NOMO-1 (cell line): ENCODE data around the gene RBM17.
"Not testable (repeated sequence)": the region's sequence is repeated elsewhere in the genome, so short reads cannot be mapped to it uniquely, and the experiment has no call there.

ENCODE experiments used
- DNase-seq, 2 experiments: peaks; one replicate each; lab custom pipeline; 2025; ENCODE audit not compliant: unreplicated experiment in 2 of 2; lab: John Stamatoyannopoulos, UW

The RBM17 gene

DNA sequence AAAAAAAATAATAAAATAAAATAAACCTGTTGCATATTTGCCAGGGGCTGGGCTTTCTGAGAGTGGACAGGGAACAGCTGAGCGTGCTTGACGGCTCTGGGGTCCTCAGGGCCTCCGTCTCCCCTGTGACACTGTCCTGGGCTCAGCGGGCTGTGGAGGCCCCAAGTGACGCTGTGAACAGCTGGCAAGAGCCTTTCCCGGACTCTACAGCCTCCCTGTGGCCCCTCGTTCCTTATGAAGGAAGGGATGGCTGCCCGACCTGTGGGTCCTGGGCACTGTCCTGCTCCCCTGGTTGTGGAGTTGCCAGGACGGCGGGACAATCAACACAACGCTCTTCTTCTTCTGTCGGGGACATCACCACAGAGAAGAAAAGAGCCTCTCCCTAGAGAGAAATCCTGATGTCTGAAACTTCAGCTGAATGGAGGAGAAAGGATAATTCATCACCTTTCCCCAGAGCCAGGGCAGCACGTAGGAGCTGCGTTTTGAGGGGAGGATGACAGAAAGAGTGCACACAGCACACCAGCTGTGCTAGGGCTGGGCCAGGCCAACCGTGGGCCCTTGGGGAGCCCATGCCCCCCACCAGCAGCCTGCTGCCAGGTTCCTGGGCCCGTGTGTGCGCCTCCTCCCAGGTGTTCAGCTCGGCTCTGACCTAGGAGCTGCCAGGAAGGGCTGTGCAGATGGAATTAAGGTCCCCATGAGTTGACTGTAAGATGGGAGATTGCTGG lies 45.4 kb downstream of the RBM17 start:
- no peak for DNase-seq

DNA sequence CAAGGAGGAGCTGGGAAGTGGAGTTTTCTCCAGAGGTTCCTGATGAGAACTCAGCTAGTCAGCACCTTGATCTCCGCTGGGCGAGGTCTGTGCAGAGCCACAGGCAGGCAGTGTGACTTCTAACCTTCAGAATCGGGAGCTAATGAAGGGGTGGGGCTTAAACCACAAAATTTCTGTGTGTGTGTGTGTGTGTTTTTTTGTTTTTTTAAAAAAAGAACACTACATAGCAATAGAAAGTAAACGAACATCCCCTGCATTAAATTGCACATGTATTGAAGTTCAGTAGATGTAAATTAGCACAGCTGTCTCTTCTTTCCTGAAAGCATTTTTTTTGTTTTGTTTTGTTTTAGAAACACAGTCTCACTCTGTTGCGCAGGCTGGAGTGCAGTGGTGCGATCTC lies 46.2 kb downstream of the RBM17 start:
- no peak for DNase-seq

DNA sequence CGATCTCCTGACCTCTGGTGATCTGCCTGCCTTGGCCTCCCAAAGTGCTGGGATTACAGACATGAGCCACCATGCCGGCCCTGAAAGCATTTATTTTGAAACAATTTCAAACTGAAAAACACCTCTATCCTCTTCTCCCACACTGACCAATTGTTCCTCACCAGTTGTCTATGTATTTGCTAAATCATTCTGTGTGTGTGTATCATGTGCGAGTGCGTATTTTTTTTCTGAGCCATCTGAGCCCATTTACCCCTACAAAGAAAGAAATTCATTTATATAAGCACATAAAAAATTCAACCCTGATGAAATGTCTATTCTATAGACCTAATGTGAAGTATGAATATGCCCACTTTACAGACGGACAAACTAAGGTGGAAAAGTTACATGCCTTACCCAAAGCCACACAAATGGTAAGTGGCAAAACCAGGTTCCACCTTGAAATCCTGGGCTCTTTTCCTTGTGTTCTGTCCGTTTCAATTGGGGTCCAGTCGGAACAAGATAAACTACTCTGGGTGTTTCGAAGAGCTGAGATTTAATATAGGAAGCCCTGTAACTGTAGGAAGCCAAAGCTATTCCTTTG lies 46.8 kb downstream of the RBM17 start:
- DNase-seq, result no peak

DNA sequence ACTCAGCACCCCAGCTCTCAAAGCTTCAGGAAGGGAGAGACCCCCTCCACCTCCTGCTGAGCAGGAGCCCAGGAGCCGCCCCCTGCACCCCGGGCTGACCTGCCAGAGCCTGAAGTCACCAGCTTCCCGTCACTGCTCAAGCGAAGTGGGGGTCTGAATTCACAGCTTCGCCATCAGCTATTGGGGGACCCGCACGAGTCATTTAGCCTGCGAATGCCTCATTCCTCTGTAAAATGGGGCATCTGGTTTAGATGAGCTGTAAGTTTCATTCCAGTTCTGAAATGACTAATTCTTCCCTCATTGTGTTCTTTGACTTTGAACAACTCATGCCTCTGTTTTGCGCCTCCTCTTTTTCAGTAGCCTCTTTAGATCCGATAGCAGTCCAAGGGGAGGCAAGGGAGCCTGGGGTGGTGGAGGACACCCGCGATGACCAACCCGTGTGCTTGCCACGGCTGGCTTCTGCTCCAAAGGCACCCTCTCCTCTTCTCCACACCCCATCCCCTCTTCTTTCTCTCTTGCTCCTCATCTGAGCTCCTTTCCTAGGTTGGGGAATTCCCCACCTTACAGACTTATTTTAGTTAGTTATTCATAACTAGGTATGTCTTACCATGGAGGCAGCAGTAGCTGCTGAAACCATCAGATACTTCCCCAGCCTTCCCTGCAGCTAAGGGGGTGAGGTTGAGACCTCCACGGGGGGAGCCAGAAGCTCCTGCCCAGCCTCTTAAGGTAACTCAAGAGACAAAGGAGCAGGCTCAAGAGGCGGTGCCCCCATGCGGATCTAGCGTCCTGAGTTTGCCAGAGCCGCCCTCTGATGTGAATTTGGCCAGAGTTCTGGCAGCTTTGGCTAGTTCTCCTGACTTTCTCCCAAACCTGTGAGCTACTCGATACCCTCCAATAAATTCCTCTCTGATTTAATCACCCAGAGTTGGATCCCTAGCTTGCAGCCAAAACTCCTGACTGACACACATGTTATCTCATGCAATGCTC lies 47.7 kb downstream of the RBM17 start:
- DNase-seq, result no peak

DNA sequence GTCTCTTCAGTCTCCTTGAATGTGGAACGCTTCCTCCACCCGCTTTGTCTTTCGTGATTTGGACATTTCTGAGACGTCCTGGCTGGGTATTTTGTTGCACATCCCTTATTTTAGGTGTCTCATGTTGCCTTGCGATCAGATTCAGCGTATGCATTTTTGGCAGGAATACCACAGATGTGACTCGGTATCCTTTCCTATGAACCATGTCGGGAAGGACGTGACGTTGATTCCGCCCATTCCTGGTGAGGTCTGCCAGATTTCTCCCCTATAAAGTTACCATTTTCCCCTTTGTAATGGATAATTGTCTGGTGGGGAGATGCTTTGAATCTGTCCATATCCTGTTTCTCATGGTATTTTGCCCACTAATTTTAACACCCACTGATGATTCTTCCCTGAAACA lies 49.6 kb downstream of the RBM17 start:
- no peak for DNase-seq

DNA sequence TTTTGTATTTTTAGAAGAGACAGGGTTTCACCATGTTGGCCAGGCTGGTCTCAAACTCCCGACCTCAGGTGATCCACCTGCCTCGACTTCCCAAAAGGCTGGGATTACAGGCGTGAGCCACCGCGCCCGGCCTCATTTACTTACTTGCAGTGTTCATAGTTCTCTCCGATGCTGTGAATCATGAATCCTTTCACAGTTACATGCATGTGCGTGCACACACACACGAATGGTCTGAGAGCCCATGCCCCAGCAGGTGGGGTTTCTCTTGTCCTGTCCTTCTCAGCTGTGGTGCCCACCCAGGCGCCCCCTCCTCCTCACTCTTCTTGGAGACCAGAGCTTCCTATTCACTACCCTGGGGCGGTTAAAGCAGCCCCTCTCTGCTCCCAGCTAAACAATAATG lies 50.6 kb downstream of the RBM17 start:
- DNase-seq, result no peak

DNA sequence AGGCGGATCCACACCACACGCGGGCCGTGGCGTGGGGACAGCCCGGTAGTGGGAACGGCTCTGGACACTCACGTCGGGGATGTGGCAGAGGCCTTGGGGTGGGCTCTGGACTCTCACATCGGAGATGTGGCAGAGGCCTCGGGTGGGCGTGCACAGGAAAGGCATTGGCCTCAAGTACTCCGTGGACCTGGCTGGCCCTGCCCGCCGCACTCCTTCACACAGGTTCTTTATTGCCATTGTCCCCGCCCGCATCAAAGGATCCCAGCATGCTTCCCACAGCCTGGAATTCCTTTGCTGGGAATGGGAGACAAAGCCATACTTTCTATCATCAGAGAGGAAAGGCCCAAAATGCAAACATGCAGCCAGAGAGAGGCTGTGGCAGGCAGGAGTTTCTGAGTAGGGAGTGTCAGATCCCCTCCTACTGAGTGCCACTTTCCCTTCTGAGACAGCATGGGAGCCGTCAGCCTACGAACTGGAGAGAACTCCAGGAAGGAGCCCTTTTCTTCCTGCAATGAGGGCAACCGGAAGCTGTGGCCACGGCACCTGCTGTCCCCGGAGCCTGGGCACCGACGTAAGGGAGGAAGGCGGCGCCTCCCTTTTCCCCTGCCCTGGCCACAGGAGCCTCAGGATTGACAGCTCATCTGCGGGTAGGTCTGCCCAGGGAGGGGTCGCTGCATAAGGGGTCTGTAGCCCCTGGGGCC lies 51.5 kb downstream of the RBM17 start:
- no peak for DNase-seq

DNA sequence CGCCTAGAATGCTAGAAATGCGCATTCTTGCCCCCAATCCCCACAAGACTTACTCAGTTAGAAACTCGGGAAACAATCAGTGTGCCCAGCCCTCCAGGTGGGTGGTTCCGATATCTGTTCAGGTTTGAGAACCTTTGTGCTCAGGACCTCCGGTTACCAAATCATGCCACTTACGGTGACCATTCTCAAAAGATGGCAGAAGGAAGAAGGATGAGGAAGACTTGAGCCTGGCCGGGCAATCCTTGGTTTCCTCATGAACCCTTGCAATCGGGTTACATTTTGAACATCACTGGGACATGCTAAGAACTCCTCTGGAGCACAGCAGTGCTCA lies 52.1 kb downstream of the RBM17 start:
- DNase-seq, result no peak

DNA sequence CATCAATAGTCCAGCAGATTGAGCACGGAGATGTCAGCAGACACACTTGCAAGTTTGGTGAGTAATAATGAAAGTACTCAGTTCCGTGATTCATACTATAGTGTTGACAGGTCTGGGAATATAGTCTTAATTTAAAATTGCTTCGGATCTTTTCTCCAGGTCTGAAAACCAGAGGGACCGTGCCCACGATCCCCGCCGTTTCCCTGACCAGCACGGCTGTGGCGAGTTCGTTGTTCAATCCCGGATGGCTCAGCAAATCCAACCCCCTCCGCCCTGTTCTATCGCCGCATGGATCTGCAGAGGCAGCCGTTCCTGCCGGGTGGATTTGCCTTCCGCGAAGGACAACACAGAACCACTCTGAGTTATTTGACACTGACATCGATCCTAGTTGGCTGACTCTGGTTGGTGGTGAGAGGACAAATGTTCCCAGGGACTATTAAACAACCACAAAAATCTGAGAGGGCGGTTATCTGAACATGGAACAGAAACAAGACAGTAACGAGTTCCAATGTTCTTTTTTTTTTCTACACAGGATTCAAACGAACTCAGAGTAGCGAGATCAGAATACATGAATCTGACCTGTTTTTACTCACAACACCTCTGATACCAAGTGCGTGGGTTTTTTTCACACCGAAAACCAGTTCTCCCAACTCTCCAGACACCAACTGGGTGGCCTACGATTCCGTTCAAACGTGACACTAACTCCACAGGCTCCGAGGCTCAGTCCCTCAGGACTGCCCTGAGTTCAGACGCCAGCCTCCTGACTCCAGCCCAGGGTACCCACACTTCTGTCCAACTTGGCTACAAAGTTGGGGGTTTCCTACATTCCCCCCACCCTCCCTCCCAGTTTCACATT lies 52.7 kb downstream of the RBM17 start:
- DNase-seq, result peak; percentile 22 to 73

DNA sequence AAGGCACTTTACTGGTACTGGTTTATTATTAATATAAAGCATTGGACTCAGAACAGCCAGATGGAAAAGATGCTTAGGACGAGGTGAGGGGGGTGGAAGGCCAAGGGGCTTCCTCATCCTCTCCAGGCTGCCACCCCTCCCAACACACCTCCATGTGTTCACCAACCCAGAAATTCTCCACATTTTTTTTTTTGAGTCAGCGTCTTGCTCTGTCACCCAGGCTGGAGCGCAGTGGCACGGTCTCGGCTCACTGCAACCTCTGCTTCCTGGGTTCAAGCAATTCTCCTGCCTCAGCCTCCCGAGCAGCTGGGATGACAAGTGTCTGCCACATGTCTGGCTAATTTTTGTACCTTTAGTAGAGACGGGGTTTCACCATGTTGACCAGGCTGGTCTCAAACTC lies 53.4 kb downstream of the RBM17 start:
- DNase-seq, result not testable (repeated sequence)

DNA sequence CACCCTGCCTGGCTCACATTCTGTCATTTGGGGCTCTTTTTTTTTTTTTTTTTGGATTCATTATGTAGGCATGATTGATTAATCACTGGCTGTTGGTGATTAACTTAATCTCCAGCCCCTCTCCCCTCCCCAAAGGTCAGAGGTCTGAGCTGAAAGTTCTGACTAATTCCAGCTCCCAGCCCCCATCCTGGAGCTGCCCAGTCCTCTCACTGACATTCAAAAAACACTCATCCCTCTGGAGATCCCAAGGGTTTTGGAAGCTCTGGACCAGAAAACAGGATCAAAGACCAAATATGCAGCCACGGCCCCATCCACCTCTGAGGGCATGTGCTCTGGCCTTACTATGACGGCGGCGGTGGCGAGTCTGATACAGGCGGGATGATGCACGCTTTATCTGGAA lies 53.8 kb downstream of the RBM17 start:
- DNase-seq, result no peak

DNA sequence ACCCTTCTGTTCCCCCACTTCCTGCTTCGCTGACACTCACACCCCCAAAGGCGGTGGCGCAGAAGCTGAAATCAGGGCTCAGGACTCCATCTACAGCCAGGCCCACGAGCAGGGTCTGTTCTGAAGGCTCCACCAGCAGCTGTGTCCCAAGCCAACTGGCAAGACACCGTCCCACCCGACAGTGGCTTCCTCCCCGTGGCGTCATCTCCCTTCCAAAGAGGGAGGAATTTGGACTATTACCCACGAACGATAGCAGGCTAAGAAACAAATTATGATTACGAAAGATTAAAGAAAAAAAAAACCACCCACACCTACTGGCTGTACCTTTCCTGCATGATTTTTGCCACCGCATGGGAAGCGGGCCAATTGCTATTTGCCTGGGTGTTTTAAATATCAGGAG lies 54.3 kb downstream of the RBM17 start:
- no peak for DNase-seq

DNA sequence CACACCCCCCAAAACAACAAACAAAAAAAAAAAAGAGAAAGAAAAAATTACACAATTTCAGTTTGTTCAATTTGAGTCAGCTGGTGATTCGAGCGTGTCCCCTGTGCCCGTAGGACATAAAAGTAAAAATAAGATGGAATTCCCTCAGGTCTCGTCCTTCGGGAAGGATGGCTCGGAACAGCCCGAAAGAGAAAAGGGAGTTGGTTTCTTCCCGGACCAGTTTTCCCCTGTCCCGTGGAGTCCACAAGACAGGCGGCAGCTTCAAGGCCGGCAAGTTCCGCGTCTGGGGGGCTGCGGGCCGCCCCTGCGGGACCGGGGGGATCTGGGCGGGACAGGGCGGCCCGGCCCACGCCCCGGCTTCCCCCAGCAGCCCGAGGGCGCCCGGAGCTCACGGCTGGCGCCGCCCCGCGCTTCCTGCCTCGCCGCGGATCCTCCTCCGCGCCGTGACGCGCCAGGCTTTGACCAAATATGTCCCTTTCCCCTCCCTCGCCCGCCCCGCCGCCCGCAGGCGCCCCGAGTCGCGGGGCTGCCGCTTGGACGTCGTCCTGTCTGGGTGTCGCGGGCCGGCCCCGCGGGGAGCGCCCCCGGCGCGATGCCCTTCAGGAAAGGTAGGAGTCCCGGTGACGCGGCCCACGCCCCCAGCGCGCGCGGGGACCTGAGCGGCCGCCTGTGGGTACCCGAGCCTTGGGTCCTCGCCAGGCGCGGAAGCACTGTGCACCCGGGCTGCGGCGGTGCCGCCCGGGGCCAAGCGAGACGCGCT lies 55.8 kb downstream of the RBM17 start:
- DNase-seq, result peak; percentile 81 to 86

DNA sequence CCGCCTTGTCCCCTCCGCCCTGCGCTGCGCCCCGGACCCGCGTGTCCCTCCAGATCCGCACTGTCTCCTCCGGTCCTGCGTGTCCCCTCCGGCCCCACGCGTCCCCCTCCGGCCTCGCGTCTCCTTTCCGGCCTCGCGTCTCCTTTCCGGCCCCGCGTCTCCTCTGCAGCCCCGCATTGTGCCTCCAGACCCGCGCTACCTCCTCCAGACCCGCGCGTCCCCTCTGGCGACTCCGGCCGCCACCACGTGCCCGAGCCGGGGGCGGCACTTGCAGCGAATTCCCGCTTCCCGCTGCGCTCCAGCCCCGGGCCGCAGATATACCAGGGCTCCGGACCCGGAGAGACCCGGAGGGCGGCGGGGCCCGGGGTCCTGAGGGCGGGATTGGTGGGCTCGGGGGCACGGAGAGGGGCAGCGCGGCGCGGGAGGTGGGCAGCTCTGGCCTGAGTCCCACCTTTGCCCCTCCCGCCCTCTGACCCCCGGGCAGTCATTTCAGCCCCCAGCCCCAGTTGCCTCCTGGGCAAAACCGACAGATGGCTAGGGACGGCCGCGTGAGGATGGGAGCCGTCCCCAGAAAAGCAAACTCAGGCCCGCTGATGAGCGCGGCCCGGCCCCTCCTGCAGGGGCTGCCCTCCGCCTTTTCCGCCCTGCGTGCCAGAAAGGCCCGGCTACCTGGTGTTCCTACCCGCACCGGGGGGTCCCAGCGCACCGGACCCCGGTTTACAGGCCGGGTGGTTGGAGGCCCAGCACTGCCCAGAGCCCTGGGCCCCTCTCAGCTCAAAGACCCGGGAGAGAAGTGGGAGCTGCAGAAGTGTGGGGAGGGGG lies 56.5 kb downstream of the RBM17 start:
- no peak for DNase-seq

DNA sequence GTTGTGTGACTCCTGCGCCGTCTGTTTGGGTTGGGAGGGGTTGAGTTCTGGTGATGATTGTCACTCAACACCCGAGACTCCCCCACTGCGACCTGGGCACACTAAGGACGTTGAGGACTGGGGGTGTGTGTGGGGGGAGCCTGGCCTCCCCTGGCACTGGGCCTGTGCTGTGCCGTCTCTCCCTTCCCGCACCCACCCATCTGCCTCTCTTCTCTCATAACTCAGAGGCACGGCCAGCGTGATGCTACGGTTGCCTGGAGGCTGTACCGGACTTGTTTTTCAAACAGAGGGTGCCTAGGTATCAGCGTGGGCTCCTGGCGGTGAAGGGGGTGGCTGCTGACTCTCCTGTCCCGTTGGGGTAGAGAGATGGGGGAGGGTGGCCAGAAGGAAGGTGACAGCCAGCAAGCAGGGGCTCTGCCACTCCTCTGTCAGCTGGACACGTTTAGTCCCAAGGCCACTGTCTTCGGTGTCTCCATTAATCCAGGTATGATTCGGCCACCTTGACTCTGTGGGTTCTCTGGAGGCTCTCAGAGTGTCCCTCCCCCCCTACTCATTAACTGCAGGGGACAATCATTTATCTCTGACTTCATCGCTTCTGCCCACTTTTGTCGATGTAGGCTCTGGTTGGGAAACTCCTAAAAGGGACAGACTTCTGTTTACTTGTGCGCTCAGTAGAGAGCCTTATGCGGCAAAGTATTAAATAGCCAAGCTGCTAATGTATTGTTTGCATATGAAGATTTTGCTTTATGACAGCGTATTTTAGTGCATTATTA lies 57.4 kb downstream of the RBM17 start:
- no peak for DNase-seq

DNA sequence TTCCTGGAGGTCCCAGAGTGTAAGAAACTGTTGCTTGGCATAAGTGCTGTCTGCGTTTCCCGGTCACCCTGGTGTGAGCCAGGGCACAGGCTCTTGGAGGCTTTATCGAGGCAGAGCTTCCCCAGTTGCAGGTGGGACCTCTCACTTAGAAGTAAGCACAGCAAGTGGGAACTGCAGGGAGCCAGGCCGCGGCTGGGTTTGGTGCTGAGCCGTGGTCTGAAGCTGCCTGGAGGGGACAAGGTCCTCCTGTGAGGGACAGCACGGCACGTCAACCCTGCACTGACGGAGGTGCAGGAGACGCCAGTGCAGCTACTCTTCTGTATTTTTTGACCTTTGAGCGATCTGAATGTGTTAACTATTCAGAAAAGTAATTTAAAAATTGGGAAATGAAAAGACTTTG lies 58.1 kb downstream of the RBM17 start:
- no peak for DNase-seq

DNA sequence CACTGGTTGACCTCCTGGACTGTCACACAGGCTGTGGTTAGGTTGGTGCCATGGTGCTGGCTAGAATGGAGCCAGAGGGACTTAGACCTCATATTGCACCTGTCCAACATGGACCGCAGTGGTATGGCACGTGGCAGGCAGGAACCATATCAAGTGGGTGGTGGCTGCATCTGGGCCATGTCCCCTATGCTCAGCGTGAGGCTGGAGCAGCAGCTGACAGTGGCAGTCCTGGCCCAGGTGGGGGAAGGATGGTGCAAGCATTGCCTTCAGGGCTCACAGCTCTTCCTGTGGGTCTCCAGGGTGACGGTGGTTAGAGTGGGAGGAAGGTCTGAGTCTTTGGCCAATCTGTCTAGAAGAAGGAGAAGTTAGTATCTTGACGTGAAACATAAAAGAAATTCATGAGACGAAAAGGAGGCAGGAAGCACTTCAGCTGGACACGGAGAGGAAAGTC lies 59.4 kb downstream of the RBM17 start:
- peak; percentile 71 to 84 for DNase-seq

DNA sequence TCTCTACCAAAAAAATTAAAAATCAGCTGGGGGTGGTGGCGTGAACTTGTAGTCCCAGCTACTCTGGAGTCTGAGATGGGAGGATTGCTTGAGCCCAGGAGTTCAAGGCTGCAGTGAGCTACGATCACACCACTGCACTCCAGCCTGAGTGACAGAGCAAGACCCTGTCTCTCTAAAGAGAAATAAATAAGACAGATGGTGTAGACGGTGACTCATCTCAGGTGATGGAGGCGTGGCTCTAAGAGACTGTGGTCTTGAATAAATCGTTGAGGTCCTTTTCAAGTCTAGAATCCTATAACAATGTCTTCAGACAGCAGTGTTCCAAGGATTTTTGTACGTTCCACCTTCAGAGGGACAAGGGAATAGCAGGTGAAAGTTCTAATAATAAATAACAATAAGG lies 60.1 kb downstream of the RBM17 start:
- DNase-seq, result no peak
